WTC11 (cell line): ENCODE data around the gene NT5C1B. TPM values are rescaled to one million over a fixed set of nuclear protein-coding genes. Genes with fewer than 3 reads are reported as not detected.

ENCODE experiments used
- ATF6 ChIP-seq: sonication (generic); formaldehyde crosslinking; IDR thresholded peaks from 2 replicates; pipeline ENCODE4 v1.8.1; 2023; ENCODE audit warnings: mild to moderate bottlenecking, missing genetic modification reagents
- CDX4 ChIP-seq: fragments of 250-450 bp; sonication (Bioruptor Pico); IDR thresholded peaks from 2 replicates; pipeline ENCODE4 v1.9.0; 2021; ENCODE audit warnings: moderate library complexity, mild to moderate bottlenecking, inconsistent platforms, borderline replicate concordance
- FOXJ3 ChIP-seq: sonication (generic); formaldehyde crosslinking; IDR thresholded peaks from 2 replicates; pipeline ENCODE4 v1.9.0; 2021; ENCODE audit warnings: missing genetic modification reagents, mild to moderate bottlenecking, borderline replicate concordance
- HMGA2 ChIP-seq: fragments of 250-450 bp; sonication (Bioruptor Pico); IDR thresholded peaks from 2 replicates; pipeline ENCODE4 v1.4.0; 2021; ENCODE audit warnings: mild to moderate bottlenecking, moderate library complexity
- IRF1 ChIP-seq: sonication (generic); formaldehyde crosslinking; IDR thresholded peaks from 2 replicates; pipeline ENCODE4 v1.8.0; 2023; ENCODE audit warnings: missing genetic modification reagents
- MYBL2 ChIP-seq: sonication (generic); formaldehyde crosslinking; IDR thresholded peaks from 2 replicates; pipeline ENCODE4 v1.8.1; 2023; ENCODE audit warnings: mild to moderate bottlenecking, moderate library complexity, missing genetic modification reagents
- NFE2L1 ChIP-seq: sonication (generic); formaldehyde crosslinking; IDR thresholded peaks from 2 replicates; pipeline ENCODE4 v1.8.1; 2023; ENCODE audit warnings: missing genetic modification reagents
- NFYB ChIP-seq: sonication (generic); formaldehyde crosslinking; conservative IDR thresholded peaks from 2 replicates; pipeline ENCODE4 v1.8.0; 2022; ENCODE audit warnings: low read depth, missing genetic modification reagents
- NR2C2 ChIP-seq: sonication (generic); formaldehyde crosslinking; IDR thresholded peaks from 2 replicates; pipeline ENCODE4 v1.8.0; 2022; ENCODE audit warnings: mild to moderate bottlenecking, missing genetic modification reagents
- NR3C1 ChIP-seq: sonication (generic); formaldehyde crosslinking; conservative IDR thresholded peaks from 2 replicates; pipeline ENCODE4 v1.8.1; 2023; ENCODE audit warnings: low read depth, mild to moderate bottlenecking, missing genetic modification reagents
- PRRX2 ChIP-seq: fragments of 250-450 bp; sonication (Bioruptor Pico); IDR thresholded peaks from 2 replicates; pipeline ENCODE4 v1.8.0; 2021; ENCODE audit warnings: mild to moderate bottlenecking
- RELA ChIP-seq: sonication (generic); formaldehyde crosslinking; IDR thresholded peaks from 2 replicates; pipeline ENCODE4 v1.8.1; 2022; ENCODE audit warnings: missing genetic modification reagents, mild to moderate bottlenecking, borderline replicate concordance
- STAT6 ChIP-seq: sonication (generic); formaldehyde crosslinking; conservative IDR thresholded peaks from 2 replicates; pipeline ENCODE4 v1.8.1; 2023; ENCODE audit warnings: mild to moderate bottlenecking, low read depth, missing genetic modification reagents, moderate library complexity
- TEAD1 ChIP-seq: sonication (generic); formaldehyde crosslinking; IDR thresholded peaks from 2 replicates; pipeline ENCODE4 v1.8.0; 2022; ENCODE audit warnings: mild to moderate bottlenecking, missing genetic modification reagents
- TEAD4 ChIP-seq: sonication (generic); formaldehyde crosslinking; IDR thresholded peaks from 2 replicates; pipeline ENCODE4 v1.8.0; 2022; ENCODE audit warnings: mild to moderate bottlenecking, missing genetic modification reagents
- TP53 ChIP-seq: sonication (generic); formaldehyde crosslinking; IDR thresholded peaks from 2 replicates; pipeline ENCODE4 v1.8.1; 2023; ENCODE audit warnings: mild to moderate bottlenecking, missing genetic modification reagents
- ZSCAN18 ChIP-seq: fragments of 250-450 bp; sonication (Bioruptor Pico); IDR thresholded peaks from 2 replicates; pipeline ENCODE4 v2.1.2; 2022; ENCODE audit warnings: mild to moderate bottlenecking, moderate library complexity
- total RNA-seq: library from RNA; stranded (reverse); gene quantifications from 3 replicates; pipeline ENCODE4 v1.2.3, GENCODE V29; 2021
- TF ChIP-seq, protein P1 (sequence below): sonication (generic); formaldehyde crosslinking; IDR thresholded peaks from 2 replicates; pipeline ENCODE4 v1.8.0; 2023; ENCODE audit warnings: mild to moderate bottlenecking, missing genetic modification reagents
- TF ChIP-seq, protein P2 (sequence below): sonication (generic); formaldehyde crosslinking; IDR thresholded peaks from 2 replicates; pipeline ENCODE4 v1.8.0; 2022; ENCODE audit warnings: mild to moderate bottlenecking, missing genetic modification reagents
- TF ChIP-seq, protein P3 (sequence below): sonication (generic); formaldehyde crosslinking; IDR thresholded peaks from 2 replicates; pipeline ENCODE4 v1.8.1; 2023; ENCODE audit warnings: mild to moderate bottlenecking, missing genetic modification reagents, moderate library complexity

The NT5C1B gene
- total RNA-seq, 1 experiment from 2014 or later = not detected

DNA sequence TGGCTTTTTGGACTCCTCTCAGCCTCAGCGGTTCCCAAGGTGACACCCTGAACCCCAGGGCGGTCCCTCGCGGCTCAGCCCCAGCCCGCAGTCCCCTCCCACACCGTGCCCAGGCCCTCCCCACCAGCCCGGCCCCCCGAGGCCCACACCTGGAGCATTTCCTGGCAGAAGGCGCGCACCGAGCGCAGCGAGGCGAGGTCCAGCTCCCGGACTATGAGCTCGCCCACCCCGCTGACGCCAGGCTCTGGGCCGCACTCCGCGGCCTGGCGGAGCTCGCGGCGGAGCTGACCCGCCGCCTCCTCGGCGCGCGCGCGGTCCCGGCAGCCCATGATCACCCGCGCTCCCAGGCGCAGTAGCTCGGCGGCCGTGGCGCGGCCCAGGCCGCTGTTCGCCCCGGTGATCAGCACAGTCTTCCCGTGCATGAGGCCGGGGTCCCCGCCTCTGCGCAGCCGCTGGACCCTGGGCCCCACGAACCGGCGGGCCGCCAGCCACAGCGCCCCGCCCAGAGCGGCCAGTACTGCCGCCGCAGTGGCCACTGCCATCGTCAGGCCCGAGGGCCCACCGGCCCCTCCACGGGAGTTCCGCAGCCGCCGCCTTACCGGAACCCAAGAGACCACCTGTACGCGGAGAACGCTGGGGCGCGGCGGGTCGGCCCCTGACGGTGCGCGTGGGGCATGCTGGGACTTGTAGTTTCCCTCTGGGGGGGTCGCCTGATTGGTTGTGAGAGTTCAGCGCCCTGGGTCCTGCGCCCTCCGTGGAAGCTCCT, 29.2 kb downstream of the NT5C1B start, which contains the start of gene RDH14 (continued):
- TF ChIP-seq, protein P1, sequence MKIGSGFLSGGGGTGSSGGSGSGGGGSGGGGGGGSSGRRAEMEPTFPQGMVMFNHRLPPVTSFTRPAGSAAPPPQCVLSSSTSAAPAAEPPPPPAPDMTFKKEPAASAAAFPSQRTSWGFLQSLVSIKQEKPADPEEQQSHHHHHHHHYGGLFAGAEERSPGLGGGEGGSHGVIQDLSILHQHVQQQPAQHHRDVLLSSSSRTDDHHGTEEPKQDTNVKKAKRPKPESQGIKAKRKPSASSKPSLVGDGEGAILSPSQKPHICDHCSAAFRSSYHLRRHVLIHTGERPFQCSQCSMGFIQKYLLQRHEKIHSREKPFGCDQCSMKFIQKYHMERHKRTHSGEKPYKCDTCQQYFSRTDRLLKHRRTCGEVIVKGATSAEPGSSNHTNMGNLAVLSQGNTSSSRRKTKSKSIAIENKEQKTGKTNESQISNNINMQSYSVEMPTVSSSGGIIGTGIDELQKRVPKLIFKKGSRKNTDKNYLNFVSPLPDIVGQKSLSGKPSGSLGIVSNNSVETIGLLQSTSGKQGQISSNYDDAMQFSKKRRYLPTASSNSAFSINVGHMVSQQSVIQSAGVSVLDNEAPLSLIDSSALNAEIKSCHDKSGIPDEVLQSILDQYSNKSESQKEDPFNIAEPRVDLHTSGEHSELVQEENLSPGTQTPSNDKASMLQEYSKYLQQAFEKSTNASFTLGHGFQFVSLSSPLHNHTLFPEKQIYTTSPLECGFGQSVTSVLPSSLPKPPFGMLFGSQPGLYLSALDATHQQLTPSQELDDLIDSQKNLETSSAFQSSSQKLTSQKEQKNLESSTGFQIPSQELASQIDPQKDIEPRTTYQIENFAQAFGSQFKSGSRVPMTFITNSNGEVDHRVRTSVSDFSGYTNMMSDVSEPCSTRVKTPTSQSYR (CRISPR knock-in tag) = no peak
- TF ChIP-seq TEAD4 (CRISPR knock-in tag) (no peak), RELA (no peak), ATF6 (CRISPR knock-in tag) (no peak), ZSCAN18 (CRISPR knock-in tag) (no peak), NR3C1 (no peak), PRRX2 (CRISPR knock-in tag) (no peak), TEAD1 (CRISPR knock-in tag) (no peak; the same call in 1 of the 2 replicates), NFYB (peak; percentile 73), NR2C2 (CRISPR knock-in tag) (no peak), FOXJ3 (CRISPR knock-in tag) (no peak), IRF1 (no peak), STAT6 (no peak), CDX4 (CRISPR knock-in tag) (no peak), MYBL2 (CRISPR knock-in tag) (peak; percentile 58; the same call in 1 of the 2 replicates), TP53 (CRISPR knock-in tag) (no peak), NFE2L1 (CRISPR knock-in tag) (no peak), HMGA2 (CRISPR knock-in tag) (no peak)
- TF ChIP-seq, protein P2, sequence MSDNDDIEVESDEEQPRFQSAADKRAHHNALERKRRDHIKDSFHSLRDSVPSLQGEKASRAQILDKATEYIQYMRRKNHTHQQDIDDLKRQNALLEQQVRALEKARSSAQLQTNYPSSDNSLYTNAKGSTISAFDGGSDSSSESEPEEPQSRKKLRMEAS (CRISPR knock-in tag) = peak; percentile 86
- TF ChIP-seq, protein P3, sequence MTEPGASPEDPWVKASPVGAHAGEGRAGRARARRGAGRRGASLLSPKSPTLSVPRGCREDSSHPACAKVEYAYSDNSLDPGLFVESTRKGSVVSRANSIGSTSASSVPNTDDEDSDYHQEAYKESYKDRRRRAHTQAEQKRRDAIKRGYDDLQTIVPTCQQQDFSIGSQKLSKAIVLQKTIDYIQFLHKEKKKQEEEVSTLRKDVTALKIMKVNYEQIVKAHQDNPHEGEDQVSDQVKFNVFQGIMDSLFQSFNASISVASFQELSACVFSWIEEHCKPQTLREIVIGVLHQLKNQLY (CRISPR knock-in tag) = no peak
